Neural crest cell (in vitro differentiated cells): Measurements from ENCODE around the gene EPG5. TPM values are rescaled to one million over a fixed set of nuclear protein-coding genes. Genes with fewer than 3 reads are reported as not detected.

Experiments
- DNase-seq: peaks from one replicate; pipeline ENCODE4 v3.0.0; 2021; ENCODE audit warnings: low read depth, mixed read lengths, low spot score
- H3K27ac Mint-ChIP-seq: one replicate; pipeline ENCODE4 v1.8.0; 2021; ENCODE audit warnings: mild to moderate bottlenecking, mixed read lengths; ENCODE audit not compliant: unreplicated experiment
- H3K27me3 Mint-ChIP-seq: 2 replicates; pipeline ENCODE4 v1.8.0; 2021; ENCODE audit warnings: low read depth, mild to moderate bottlenecking, mixed read lengths
- H3K36me3 Mint-ChIP-seq: 2 replicates; pipeline ENCODE4 v1.8.0; 2021; ENCODE audit warnings: low read depth, mild to moderate bottlenecking, mixed read lengths
- H3K4me1 Mint-ChIP-seq: 2 replicates; pipeline ENCODE4 v1.8.0; 2021; ENCODE audit warnings: mixed read lengths
- H3K4me3 Mint-ChIP-seq: one replicate; pipeline ENCODE4 v1.8.0; 2021; ENCODE audit warnings: mild to moderate bottlenecking, mixed read lengths
- H3K9me3 Mint-ChIP-seq: 2 replicates; pipeline ENCODE4 v1.8.0; 2021; ENCODE audit warnings: mixed read lengths
- total RNA-seq: library from RNA; stranded (reverse); gene quantifications from 2 replicates; pipeline ENCODE4 v1.2.1, GENCODE V29; 2021
- TF ChIP-seq, protein P1 (sequence below): fragments of 200-600 bp; sonication (generic); conservative IDR thresholded peaks from 2 replicates; pipeline ENCODE4 v1.5.0; 2021; ENCODE audit warnings: antibody characterized with exemption, mild to moderate bottlenecking

Gene EPG5
- total RNA-seq, 1 donor from 2014 or later = 20.5 TPM

DNA sequence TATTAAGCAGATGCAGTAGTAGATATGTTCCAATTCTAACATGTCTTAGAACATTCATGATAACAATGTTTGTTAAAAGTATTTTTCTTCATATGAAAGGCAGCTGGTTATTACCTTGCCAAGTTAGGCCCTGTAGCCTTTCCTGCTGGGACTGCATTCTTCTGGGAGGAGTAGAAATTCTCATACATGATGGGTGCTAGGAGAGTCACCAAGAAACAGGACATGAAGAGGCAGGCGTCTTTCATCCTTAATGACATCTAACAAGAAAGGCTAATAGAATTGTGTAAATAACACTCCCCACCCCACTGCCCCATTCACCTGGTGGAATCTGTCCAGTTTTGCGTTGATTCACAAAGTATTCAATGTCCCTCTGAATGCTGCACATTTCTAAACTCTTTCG lies 24.7 kb upstream of the EPG5 start:
- H3K27me3 Mint-ChIP-seq = no peaks in the 10 kb centered on the region
- no peak overlapping the region for H3K27ac Mint-ChIP-seq
- no peak overlapping the region for H3K4me3 Mint-ChIP-seq
- no peak for DNase-seq
- H3K36me3 Mint-ChIP-seq = peaks cover 8% of the 10 kb centered on the region
- H3K4me1 Mint-ChIP-seq = no peaks in the 10 kb centered on the region
- TF ChIP-seq, protein P1, sequence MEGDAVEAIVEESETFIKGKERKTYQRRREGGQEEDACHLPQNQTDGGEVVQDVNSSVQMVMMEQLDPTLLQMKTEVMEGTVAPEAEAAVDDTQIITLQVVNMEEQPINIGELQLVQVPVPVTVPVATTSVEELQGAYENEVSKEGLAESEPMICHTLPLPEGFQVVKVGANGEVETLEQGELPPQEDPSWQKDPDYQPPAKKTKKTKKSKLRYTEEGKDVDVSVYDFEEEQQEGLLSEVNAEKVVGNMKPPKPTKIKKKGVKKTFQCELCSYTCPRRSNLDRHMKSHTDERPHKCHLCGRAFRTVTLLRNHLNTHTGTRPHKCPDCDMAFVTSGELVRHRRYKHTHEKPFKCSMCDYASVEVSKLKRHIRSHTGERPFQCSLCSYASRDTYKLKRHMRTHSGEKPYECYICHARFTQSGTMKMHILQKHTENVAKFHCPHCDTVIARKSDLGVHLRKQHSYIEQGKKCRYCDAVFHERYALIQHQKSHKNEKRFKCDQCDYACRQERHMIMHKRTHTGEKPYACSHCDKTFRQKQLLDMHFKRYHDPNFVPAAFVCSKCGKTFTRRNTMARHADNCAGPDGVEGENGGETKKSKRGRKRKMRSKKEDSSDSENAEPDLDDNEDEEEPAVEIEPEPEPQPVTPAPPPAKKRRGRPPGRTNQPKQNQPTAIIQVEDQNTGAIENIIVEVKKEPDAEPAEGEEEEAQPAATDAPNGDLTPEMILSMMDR = no peak
- H3K9me3 Mint-ChIP-seq = no peaks in the 10 kb centered on the region

DNA sequence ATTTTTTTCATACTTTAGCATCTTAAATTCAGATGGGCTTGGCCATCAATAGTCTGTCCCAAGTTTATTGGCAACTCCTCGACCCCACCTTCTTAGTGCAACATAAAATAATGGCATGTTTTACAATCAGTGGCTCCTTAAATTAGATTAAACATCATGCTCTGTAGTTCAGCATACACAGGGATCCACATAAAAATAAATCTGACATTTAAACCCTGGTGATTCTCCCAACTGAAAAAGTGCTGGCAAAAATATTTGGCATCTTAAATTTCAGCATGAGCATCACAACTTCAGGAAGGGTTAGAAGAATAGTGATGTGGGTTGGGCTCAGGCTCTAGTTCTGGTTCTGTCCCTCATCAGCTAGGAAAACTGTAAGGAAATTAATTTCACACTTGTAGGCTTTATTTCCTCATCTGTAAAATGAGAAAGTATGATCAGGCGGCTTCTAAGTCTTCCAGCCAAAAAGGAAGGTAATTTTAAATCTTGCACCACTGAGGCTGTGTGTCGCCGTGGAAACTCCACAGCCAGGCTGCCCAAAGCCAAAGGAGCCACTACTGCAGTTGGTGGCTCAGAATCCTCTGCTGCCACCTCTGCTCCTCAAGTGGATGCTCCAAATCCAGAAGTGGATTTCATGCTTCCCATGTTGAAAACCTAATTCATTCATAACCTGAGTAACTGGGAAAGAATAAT lies 17.6 kb upstream of the EPG5 start:
- TF ChIP-seq, protein P1 = no peak
- no peak overlapping the region for H3K27ac Mint-ChIP-seq

DNA sequence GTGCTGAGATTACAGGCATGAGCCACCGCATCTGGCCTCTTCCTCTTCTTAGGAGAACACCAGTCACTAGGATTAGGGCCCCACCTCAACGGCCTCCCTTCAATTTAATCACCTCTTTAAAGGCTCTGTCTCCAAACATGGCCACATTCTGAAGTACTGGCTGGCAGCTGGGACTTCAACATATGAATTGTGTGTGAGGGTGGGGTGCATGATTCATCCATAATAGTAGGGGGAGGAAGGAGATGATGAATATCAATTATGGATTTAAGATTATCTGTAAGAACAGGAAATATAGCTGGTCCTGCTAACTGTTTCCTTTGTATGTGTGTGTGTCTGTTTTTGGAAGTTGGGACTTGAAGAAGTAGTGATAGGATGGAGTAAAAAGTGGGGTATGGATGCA lies 14.7 kb upstream of the EPG5 start:
- no peak for DNase-seq
- Mint-ChIP-seq H3K27me3 (no peaks in the 10 kb centered on the region), H3K27ac (no peak overlapping the region), H3K9me3 (no peaks in the 10 kb centered on the region), H3K36me3 (no peaks in the 10 kb centered on the region), H3K4me3 (no peak overlapping the region), H3K4me1 (no peaks in the 10 kb centered on the region)
- TF ChIP-seq, protein P1 = no peak

More for the DNA sequence above, 17.6 kb upstream of the EPG5 start:
- Mint-ChIP-seq H3K4me1 (no peaks in the 10 kb centered on the region), H3K27me3 (no peaks in the 10 kb centered on the region), H3K4me3 (no peak overlapping the region), H3K9me3 (no peaks in the 10 kb centered on the region), H3K36me3 (peaks cover 7% of the 10 kb centered on the region)
- DNase-seq = no peak

DNA sequence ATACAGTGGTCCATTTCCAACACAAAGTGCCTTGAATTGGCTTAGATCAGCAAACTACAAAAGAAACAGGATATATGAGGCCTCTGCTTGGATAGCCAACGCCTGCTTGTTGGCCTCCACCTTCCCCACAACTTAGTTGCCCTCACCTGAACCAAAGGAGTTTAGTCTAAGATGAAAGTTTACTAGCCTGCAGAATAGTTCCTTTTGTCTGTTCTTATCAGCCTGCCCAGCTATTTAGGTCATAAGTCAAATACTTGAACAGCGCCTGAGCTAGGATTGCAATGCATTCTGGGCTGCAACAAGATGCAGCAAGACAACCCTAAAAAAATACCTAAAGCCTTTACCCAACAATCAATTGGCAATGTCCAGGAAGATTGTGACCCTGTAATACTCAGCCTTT lies 13.1 kb upstream of the EPG5 start:
- no peak overlapping the region for H3K27ac Mint-ChIP-seq

DNA sequence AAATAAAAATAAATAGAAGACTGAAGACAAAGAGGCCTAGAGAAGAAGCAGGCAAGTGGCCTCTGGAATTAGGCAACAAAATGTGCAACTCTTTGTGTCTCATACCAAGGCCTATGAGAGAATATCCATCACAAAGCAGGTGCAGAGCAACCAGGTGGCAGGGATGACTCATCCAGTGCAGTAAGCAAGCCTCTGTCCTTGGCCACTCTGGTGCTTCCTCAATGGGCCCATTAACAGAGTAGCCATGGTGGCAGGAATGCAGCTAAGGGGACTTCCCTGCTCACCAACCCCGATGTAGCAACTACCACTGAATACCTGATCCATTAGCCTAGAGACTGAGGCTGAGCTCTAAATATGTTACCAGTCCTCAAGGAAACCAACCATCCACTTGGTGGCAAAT lies 11.0 kb upstream of the EPG5 start:
- Mint-ChIP-seq H3K27ac (no peak overlapping the region), H3K36me3 (no peaks in the 10 kb centered on the region), H3K9me3 (no peaks in the 10 kb centered on the region), H3K4me3 (no peak overlapping the region), H3K4me1 (peaks cover 4% of the 10 kb centered on the region), H3K27me3 (peaks cover 3% of the 10 kb centered on the region)
- DNase-seq = no peak
- TF ChIP-seq, protein P1 = no peak

More for the DNA sequence above, 13.1 kb upstream of the EPG5 start:
- Mint-ChIP-seq H3K9me3 (no peaks in the 10 kb centered on the region), H3K4me1 (no peaks in the 10 kb centered on the region), H3K4me3 (no peak overlapping the region), H3K36me3 (no peaks in the 10 kb centered on the region), H3K27me3 (no peaks in the 10 kb centered on the region)
- DNase-seq = no peak
- TF ChIP-seq, protein P1 = no peak
